Measurements from ENCODE around the gene NMNAT2.
"Not testable (repeated sequence)": the region's sequence is repeated elsewhere in the genome, so short reads cannot be mapped to it uniquely, and the experiment has no call there.

NMNAT2 gene

GRCh38 chr1:183251959-183252450 is 166.2 kb downstream of the NMNAT2 start:
- no peak for DNase-seq

- DNase-seq, result no peak
Measured at GRCh38 chr1:183251101-183251958, 166.8 kb downstream of the NMNAT2 start.

- no peak for DNase-seq
Measured at GRCh38 chr1:183249941-183250452, 168.2 kb downstream of the NMNAT2 start.

GRCh38 chr1:183248989-183249691 is 169.0 kb downstream of the NMNAT2 start:
- DNase-seq, result no peak

GRCh38 chr1:183247931-183248330 is 170.2 kb downstream of the NMNAT2 start:
- DNase-seq, result no peak

GRCh38 chr1:183247484-183247883 is 170.7 kb downstream of the NMNAT2 start:
- no peak for DNase-seq

GRCh38 chr1:183247066-183247465 is 171.1 kb downstream of the NMNAT2 start:
- no peak for DNase-seq

GRCh38 chr1:183246436-183246835 is 171.7 kb downstream of the NMNAT2 start:
- DNase-seq, result no peak

GRCh38 chr1:183245357-183245756 is 172.8 kb downstream of the NMNAT2 start:
- DNase-seq, result no peak

GRCh38 chr1:183244466-183244865 is 173.7 kb downstream of the NMNAT2 start:
- no peak for DNase-seq

- DNase-seq, result no peak
Measured at GRCh38 chr1:183243161-183244050, 174.8 kb downstream of the NMNAT2 start.

- no peak for DNase-seq
Measured at GRCh38 chr1:183242556-183242955, 175.6 kb downstream of the NMNAT2 start.

- no peak for DNase-seq
Measured at GRCh38 chr1:183241471-183241870, 176.7 kb downstream of the NMNAT2 start.

GRCh38 chr1:183240853-183241252 is 177.3 kb downstream of the NMNAT2 start:
- not testable (repeated sequence) for DNase-seq

- DNase-seq, result no peak
Measured at GRCh38 chr1:183240526-183240825, 177.7 kb downstream of the NMNAT2 start.

- DNase-seq, result no peak
Measured at GRCh38 chr1:183239793-183240525, 178.2 kb downstream of the NMNAT2 start.

GRCh38 chr1:183239220-183239742 is 178.9 kb downstream of the NMNAT2 start:
- DNase-seq, result no peak

- no peak for DNase-seq
Measured at GRCh38 chr1:183238071-183238470, 180.1 kb downstream of the NMNAT2 start.

- no peak for DNase-seq
Measured at GRCh38 chr1:183237046-183237445, 181.1 kb downstream of the NMNAT2 start.

- no peak for DNase-seq
Measured at GRCh38 chr1:183236158-183236725, 181.9 kb downstream of the NMNAT2 start.

- DNase-seq, result no peak
Measured at GRCh38 chr1:183235503-183235902, 182.7 kb downstream of the NMNAT2 start.
